ENCODE results near the gene HHIP. TPM values are rescaled to one million over a fixed set of nuclear protein-coding genes. Genes with fewer than 3 reads are reported as not detected.
A peak's percentile ranks its signal among the peaks of the same experiment; 100 is the strongest.

The HHIP gene
- total RNA-seq, 1 donor from 2014 or later, result 1.3 TPM

DNA sequence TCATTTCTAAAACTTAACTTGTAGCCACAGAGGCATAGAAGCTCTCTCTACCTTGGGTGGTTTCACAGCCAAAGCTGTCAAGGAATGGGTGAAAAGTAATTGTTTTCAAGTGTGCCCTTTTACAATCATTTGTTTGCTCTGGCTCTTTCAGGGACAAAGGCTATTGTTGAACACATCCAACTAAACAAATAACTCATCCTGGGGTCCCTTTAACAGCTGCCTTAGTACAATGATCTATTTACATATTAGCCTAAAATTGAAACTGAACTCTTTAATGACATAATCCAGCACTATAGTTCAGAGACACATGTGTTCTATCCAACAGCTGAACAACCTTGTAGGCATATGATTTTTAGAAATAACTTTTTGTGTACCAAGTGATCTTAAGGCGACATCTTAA lies 3.7 kb downstream of the HHIP start:
- peaks cover 41% of the 10 kb centered on the region for H3K4me1 Mint-ChIP-seq
- peaks cover 51% of the 10 kb centered on the region for H3K27me3 Mint-ChIP-seq (ENCODE audit: low read depth)
- H3K9me3 Mint-ChIP-seq, result no peaks in the 10 kb centered on the region
- H3K27ac Mint-ChIP-seq (ENCODE audit: unreplicated experiment), result no peak overlapping the region
- TF ChIP-seq, protein P1, sequence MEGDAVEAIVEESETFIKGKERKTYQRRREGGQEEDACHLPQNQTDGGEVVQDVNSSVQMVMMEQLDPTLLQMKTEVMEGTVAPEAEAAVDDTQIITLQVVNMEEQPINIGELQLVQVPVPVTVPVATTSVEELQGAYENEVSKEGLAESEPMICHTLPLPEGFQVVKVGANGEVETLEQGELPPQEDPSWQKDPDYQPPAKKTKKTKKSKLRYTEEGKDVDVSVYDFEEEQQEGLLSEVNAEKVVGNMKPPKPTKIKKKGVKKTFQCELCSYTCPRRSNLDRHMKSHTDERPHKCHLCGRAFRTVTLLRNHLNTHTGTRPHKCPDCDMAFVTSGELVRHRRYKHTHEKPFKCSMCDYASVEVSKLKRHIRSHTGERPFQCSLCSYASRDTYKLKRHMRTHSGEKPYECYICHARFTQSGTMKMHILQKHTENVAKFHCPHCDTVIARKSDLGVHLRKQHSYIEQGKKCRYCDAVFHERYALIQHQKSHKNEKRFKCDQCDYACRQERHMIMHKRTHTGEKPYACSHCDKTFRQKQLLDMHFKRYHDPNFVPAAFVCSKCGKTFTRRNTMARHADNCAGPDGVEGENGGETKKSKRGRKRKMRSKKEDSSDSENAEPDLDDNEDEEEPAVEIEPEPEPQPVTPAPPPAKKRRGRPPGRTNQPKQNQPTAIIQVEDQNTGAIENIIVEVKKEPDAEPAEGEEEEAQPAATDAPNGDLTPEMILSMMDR (conservative IDR thresholded peaks at IDR 0.05), result no peak
- H3K36me3 Mint-ChIP-seq (ENCODE audit: low read depth), result no peaks in the 10 kb centered on the region
- DNase-seq (ENCODE audit: low read depth, low spot score), result no peak
- peak overlapping the region; percentile 18 for H3K4me3 Mint-ChIP-seq

DNA sequence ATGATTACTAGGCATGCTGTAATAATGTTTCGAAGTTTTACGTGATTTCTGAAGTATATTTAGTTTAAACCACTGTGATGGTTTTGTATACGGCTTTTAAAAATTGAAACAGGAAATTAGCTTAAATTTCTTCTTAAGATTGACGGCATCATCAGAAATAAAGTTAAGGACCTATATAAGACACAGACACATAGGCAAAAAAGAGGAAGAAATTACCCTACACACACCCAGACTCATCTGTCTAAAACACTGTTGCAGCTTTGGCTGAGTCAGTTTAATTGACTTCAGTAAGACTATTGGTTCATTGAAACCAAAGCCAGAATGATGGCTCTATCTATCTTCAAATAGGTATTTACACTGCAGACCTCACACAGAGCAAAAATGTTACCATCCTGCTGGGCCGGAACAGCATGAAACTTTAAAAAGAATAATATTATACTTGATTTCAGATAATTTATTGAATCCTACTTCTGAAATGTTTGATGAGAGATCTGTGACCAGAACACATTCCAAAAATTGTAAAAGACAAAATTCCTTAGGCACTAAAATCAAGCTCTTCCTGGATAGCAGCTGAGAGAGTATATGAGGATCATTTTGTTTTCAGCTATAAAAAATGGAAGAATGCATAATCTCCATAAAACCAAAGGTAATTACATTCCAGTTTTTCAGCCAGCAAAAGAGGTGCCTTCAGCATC lies 4.5 kb downstream of the HHIP start:
- H3K4me3 Mint-ChIP-seq, result no peak overlapping the region
- no peaks in the 10 kb centered on the region for H3K9me3 Mint-ChIP-seq
- peaks cover 41% of the 10 kb centered on the region for H3K4me1 Mint-ChIP-seq
- no peak for DNase-seq (ENCODE audit: low read depth, low spot score)
- H3K36me3 Mint-ChIP-seq (ENCODE audit: low read depth), result no peaks in the 10 kb centered on the region
- TF ChIP-seq, protein P1 (conservative IDR thresholded peaks at IDR 0.05), result no peak
- no peak overlapping the region for H3K27ac Mint-ChIP-seq (ENCODE audit: unreplicated experiment)
- H3K27me3 Mint-ChIP-seq (ENCODE audit: low read depth), result peaks cover 46% of the 10 kb centered on the region

DNA sequence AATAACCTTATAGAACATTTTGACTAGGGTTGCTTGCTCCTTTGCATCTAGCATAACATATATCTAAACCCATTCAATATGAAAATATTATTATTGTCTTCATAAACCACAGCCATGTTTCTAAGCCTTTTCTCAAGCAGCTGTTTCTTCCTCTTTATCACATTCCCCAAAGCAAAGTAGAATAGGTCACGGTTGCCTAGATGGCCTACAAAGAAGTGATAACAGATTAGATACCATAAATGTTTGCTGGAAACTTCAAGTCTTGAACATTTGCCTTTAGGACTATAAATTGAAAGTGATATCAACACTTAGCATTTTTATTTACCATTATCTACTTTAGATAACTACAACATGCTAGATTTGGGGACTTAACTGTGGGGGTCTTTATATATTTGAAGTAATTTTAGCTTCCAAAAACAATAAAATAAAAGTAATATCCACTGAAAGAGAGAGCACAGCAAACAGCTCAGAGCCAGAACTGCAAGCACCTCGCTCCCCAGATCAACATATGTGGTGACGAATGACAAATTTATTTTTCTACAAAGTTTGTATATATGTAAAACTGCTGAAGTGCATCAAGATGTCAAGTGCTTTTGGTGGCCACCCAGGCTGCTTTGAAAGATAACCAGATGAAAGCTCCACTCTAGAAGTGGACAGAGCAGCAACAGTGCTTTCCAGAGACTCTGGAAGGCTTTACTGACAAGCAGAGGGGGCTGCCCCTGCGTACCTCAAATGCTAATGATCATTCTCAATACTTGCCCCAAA lies 8.0 kb downstream of the HHIP start:
- H3K4me1 Mint-ChIP-seq, result peaks cover 11% of the 10 kb centered on the region
- no peak overlapping the region for H3K4me3 Mint-ChIP-seq
- no peak overlapping the region for H3K27ac Mint-ChIP-seq (ENCODE audit: unreplicated experiment)

DNA sequence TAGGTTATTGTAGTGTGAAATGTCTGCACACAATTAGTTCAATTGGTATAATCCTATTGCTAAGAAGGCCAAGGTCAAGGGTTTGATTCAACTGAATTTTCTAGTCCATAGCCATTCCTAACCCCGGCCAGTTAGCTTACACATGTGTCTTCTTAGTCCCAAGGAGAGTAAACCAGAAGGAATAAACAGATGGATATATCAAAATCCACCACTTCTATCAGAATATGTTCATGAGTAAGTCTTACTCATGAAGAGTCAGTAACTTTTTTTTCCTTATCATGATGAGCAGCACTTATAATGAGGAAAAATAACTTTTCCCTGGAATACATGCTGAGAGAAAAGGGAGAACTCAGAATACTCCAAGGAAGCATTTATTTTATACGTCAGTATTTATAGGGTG lies 9.5 kb downstream of the HHIP start:
- DNase-seq (ENCODE audit: low read depth, low spot score), result no peak
- no peaks in the 10 kb centered on the region for H3K4me1 Mint-ChIP-seq
- peaks cover 4% of the 10 kb centered on the region for H3K27me3 Mint-ChIP-seq (ENCODE audit: low read depth)
- TF ChIP-seq, protein P1 (conservative IDR thresholded peaks at IDR 0.05), result no peak
- no peak overlapping the region for H3K4me3 Mint-ChIP-seq
- no peak overlapping the region for H3K27ac Mint-ChIP-seq (ENCODE audit: unreplicated experiment)
- H3K9me3 Mint-ChIP-seq, result no peaks in the 10 kb centered on the region
- H3K36me3 Mint-ChIP-seq (ENCODE audit: low read depth), result no peaks in the 10 kb centered on the region

More for the DNA sequence above, 8.0 kb downstream of the HHIP start:
- DNase-seq (ENCODE audit: low read depth, low spot score), result no peak
- Mint-ChIP-seq H3K9me3 (no peaks in the 10 kb centered on the region), H3K27me3 (ENCODE audit: low read depth) (peaks cover 16% of the 10 kb centered on the region), H3K36me3 (ENCODE audit: low read depth) (no peaks in the 10 kb centered on the region)
- TF ChIP-seq, protein P1 (conservative IDR thresholded peaks at IDR 0.05), result no peak

DNA sequence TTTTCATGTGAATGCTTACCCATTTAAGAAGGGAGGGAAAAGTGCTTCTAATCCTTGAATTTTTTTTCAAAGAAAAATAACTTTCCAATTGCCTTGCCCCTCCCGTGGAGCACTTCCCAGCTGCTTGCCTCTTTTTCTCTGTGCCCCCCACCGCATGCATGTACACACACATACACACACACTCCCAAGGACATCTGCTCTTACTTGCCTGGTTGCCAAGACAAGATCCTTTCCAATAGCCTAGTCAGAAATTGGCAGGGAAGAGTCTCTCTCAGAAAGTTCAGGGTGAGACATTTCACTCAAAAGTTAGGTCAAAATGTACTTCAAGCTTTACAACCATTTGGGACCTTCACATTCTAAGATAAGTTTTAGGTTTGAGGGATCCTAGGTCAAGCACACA lies 10.9 kb downstream of the HHIP start:
- Mint-ChIP-seq H3K4me3 (no peak overlapping the region), H3K9me3 (no peaks in the 10 kb centered on the region), H3K27me3 (ENCODE audit: low read depth) (no peaks in the 10 kb centered on the region), H3K4me1 (no peaks in the 10 kb centered on the region), H3K27ac (ENCODE audit: unreplicated experiment) (no peak overlapping the region), H3K36me3 (ENCODE audit: low read depth) (no peaks in the 10 kb centered on the region)
- TF ChIP-seq, protein P1 (conservative IDR thresholded peaks at IDR 0.05), result no peak
- DNase-seq (ENCODE audit: low read depth, low spot score), result no peak
